Bronchial epithelial cell (primary cell): ENCODE measurements around the gene TENM4. TPM values are rescaled to one million over a fixed set of nuclear protein-coding genes. Genes with fewer than 3 reads are reported as not detected.

Experiments
- DNase-seq: peaks from one replicate; pipeline ENCODE4 v3.0.0-alpha.2; 2010; ENCODE audit warnings: low read depth
- FAIRE-seq: peaks from 2 replicates; lab custom pipeline; 2011; peaks lifted over from hg19 to GRCh38; lab: Jason Lieb, UNC
- H3K27me3 ChIP-seq: 2 replicates; pipeline ENCODE4 v1.5.1; 2011; ENCODE audit warnings: low read length; ENCODE audit not compliant: control insufficient read depth, insufficient read depth
- H3K36me3 ChIP-seq: 2 replicates; pipeline ENCODE4 v1.5.1; 2011; ENCODE audit warnings: low read length; ENCODE audit not compliant: control insufficient read depth, insufficient read depth
- H3K4me3 ChIP-seq: 2 replicates; pipeline ENCODE4 v1.5.1; 2011; ENCODE audit warnings: mild to moderate bottlenecking, low read depth, low read length, control low read depth
- total RNA-seq: library from RNA; depleted of rRNA; stranded (reverse); fragments of >200 nt; gene quantifications from 2 replicates; pipeline ENCODE4 v1.2.1, GENCODE V29; 2014
- TF ChIP-seq, protein P1 (sequence below): IDR thresholded peaks from 2 replicates; pipeline ENCODE4 v1.5.1; 2011; ENCODE audit warnings: mild to moderate bottlenecking, moderate library complexity, low read length, control low read depth, inconsistent platforms; ENCODE audit not compliant: insufficient read depth, severe bottlenecking

The TENM4 gene
- total RNA-seq, 1 donor from 2014 or later, result 6.1 TPM

DNA sequence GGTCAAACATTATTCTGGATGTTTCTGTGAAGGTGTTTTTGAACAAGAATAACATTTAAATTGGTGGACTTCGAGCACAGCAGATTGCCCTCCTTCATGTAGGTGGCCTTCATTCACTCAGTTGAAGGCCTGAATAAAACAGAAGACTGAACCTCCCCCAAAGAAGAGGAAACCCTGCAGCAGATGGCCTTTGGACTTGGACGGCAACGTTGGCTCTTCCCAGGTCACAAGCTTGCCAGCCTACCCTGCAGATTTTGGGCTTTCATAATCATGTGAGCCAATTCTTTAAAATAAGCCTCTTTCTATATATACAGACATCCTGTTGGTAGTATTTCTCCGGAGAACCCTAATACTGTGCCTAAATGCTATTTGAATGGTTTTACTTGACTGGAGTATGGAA, 434.0 kb downstream of the TENM4 start:
- TF ChIP-seq, protein P1, sequence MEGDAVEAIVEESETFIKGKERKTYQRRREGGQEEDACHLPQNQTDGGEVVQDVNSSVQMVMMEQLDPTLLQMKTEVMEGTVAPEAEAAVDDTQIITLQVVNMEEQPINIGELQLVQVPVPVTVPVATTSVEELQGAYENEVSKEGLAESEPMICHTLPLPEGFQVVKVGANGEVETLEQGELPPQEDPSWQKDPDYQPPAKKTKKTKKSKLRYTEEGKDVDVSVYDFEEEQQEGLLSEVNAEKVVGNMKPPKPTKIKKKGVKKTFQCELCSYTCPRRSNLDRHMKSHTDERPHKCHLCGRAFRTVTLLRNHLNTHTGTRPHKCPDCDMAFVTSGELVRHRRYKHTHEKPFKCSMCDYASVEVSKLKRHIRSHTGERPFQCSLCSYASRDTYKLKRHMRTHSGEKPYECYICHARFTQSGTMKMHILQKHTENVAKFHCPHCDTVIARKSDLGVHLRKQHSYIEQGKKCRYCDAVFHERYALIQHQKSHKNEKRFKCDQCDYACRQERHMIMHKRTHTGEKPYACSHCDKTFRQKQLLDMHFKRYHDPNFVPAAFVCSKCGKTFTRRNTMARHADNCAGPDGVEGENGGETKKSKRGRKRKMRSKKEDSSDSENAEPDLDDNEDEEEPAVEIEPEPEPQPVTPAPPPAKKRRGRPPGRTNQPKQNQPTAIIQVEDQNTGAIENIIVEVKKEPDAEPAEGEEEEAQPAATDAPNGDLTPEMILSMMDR, result no peak
- no peak for FAIRE-seq
- H3K27me3 ChIP-seq, result peaks cover 3% of the 10 kb centered on the region
- no peak for DNase-seq
- H3K36me3 ChIP-seq, result no peaks in the 10 kb centered on the region
- H3K4me3 ChIP-seq, result no peak overlapping the region

DNA sequence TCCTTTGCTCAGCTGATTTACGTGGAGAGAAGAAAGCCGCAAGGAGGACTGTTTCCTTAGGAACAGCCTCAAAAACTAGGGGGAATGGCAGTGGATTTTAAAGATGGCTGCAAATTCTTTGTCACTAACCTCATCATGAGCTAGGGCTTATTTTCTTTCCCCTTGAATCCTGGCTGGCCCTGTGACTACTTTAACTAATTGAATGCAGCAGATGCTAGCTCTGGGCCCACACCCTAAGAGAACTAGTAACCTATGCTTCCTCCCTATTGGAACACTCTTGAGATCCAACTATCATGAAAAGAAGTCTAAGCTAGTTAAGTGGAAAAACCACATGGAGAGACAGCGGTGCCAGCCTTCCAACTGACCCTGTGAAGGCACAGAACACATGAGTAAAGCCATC, 444.8 kb downstream of the TENM4 start:
- no peak for FAIRE-seq

DNA sequence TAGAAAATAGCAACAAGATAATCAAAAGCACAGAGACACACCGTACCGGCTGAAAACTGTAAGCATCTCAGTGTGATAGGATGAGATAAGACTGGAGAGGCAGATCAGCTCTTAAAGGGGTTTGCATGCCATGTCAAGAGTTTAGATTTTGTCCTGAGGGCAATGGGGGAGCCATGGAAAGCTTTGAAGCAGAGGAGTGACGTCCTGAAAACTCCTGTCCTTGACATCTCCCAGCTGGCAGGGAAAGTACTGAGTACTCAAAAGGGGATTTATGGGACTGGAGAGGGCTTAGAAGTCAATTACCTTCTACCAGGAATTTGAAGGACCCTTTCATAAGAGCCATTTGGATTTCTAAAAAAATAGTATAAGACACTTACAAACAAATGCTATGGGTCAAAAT, 445.7 kb downstream of the TENM4 start:
- Histone ChIP-seq H3K4me3 (no peak overlapping the region), H3K27me3 (no peaks in the 10 kb centered on the region), H3K36me3 (no peaks in the 10 kb centered on the region)
- TF ChIP-seq, protein P1, result no peak
- DNase-seq (no peak), FAIRE-seq (no peak)

More for the DNA sequence above, 444.8 kb downstream of the TENM4 start:
- Histone ChIP-seq H3K36me3 (no peaks in the 10 kb centered on the region), H3K4me3 (no peak overlapping the region), H3K27me3 (no peaks in the 10 kb centered on the region)
- no peak for DNase-seq
- TF ChIP-seq, protein P1, result no peak

DNA sequence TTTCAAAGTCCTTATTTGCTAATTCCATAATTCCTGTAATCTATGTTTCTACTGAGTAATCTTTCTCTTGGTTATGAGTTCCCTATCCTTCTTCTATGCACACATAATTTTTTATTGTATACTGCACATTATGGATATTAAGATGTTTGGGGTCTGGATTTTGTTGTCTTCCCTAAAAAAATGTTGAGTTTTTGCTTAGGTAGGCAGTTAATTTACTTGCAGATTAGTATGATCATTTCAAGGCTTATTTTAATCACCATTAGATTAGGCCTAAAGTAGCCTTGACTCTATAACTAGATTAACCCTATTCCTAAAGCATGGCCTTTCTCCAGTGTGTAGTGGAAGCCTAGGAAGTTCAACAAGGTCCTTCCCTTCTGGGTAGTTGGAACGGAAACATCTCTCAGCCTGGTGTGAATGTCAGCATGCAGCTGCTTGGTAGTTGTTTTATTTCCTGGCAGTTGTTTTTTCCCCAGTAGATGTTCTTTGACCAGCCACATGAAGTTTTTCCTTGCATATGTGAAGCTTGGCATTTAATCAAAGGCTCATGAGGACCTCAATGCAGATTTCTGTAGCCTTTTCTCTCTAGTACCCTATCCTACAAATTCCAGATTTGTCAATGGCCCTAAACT, 446.9 kb downstream of the TENM4 start:
- FAIRE-seq, result no peak
- TF ChIP-seq, protein P1, result no peak
- no peak overlapping the region for H3K4me3 ChIP-seq
- H3K27me3 ChIP-seq, result no peaks in the 10 kb centered on the region
- no peaks in the 10 kb centered on the region for H3K36me3 ChIP-seq
- DNase-seq, result no peak

DNA sequence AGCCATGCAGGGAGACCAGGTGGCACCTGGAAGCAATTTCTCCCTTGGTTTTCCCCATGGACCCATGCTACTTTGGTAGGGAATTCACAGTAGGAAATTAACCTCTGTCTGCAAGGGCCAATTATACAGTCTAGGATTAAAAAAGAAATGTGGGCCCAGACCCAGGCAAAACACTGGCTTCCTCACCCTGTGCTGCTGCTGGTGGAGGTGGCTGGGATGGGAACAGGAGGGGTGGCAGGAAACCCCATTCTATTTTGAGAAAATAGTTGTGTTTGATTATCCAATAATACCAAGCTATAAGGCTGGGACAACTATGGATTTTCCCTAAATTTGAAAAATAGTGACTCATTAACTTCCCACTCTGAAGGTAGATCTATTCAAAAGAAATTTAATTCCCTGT, 449.1 kb downstream of the TENM4 start:
- no peaks in the 10 kb centered on the region for H3K36me3 ChIP-seq
- H3K4me3 ChIP-seq, result no peak overlapping the region
- DNase-seq, result no peak
- TF ChIP-seq, protein P1, result no peak
- H3K27me3 ChIP-seq, result no peaks in the 10 kb centered on the region
- FAIRE-seq, result no peak

DNA sequence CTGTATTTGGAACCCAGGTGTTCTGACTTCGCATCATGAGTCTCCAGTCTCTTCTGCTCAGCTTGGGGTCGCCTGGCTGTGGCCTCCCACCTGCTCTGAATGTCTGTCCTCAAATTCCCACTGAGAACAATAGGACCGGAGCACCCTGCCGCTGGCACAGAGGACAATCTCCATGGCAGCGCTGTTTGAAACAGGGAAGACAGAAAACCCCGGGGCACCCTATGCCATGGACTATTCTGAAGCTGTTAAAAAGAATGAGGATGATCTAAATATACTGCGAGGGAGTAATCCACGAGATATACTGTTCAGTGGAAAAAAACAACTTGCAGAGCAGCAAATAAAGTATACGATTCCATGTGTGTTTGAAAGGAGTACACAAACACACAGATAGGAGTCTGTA, 450.6 kb downstream of the TENM4 start:
- Histone ChIP-seq H3K36me3 (no peaks in the 10 kb centered on the region), H3K4me3 (no peak overlapping the region), H3K27me3 (no peaks in the 10 kb centered on the region)
- TF ChIP-seq, protein P1, result no peak
- no peak for DNase-seq
- FAIRE-seq, result no peak
